HG03045 (cell line): ENCODE data around the gene USP9X.
A peak's percentile ranks its signal among the peaks of the same experiment; 100 is the strongest.
"Not testable (repeated sequence)": the region's sequence is repeated elsewhere in the genome, so short reads cannot be mapped to it uniquely, and the experiment has no call there.

Experiments used
- ATAC-seq: cut with Tn5 transposase; IDR thresholded peaks from one replicate; pipeline ENCODE4 v1.9.1; 2021; ENCODE audit warnings: mild to moderate bottlenecking, moderate library complexity; ENCODE audit not compliant: unreplicated experiment

The USP9X gene

GRCh38 chrX:41265615-41266014 lies 180.4 kb downstream of the USP9X start:
- no peak for ATAC-seq

- ATAC-seq: no peak
These were observed 188.4 kb downstream of the USP9X start for GRCh38 chrX:41273638-41274037.

GRCh38 chrX:41275661-41276609 lies 190.7 kb downstream of the USP9X start:
- peak; percentile 56 for ATAC-seq

- ATAC-seq: no peak
These were observed 191.6 kb downstream of the USP9X start for GRCh38 chrX:41276661-41277506.

- not testable (repeated sequence) for ATAC-seq
These were observed 197.1 kb downstream of the USP9X start for GRCh38 chrX:41282307-41282706.

GRCh38 chrX:41285928-41286327 lies 200.7 kb downstream of the USP9X start:
- not testable (repeated sequence) for ATAC-seq
